IMR-90 (cell line): ENCODE measurements around the gene ZRSR2.

Experiments
- BHLHE40 ChIP-seq: fragments of 150-350 bp; IDR thresholded peaks from 2 replicates; pipeline ENCODE4 v1.6.1; 2016; ENCODE audit warnings: mild to moderate bottlenecking, low read depth, low read length
- CEBPB ChIP-seq: IDR thresholded peaks from 2 replicates; pipeline ENCODE4 v1.6.1; 2012; ENCODE audit warnings: low read depth, low read length, improper control_type of control experiment
- MAFK ChIP-seq: IDR thresholded peaks from 2 replicates; pipeline ENCODE4 v1.6.1; 2012; ENCODE audit warnings: low read depth, low read length, improper control_type of control experiment
- MXI1 ChIP-seq: IDR thresholded peaks from 2 replicates; pipeline ENCODE4 v1.6.1; 2012; ENCODE audit warnings: low read depth, mild to moderate bottlenecking, low read length, moderate library complexity, borderline replicate concordance
- POLR2A ChIP-seq: IDR thresholded peaks from 2 replicates; pipeline ENCODE4 v1.6.1; 2012; ENCODE audit warnings: mild to moderate bottlenecking, low read depth, low read length
- SMC3 ChIP-seq: fragments of 150-350 bp; IDR thresholded peaks from 2 replicates; pipeline ENCODE4 v1.6.1; 2016; ENCODE audit warnings: low read depth, mild to moderate bottlenecking, antibody characterized with exemption, low read length, moderate library complexity
- TF ChIP-seq, protein P1 (sequence below): conservative IDR thresholded peaks from 2 replicates; pipeline ENCODE4 v1.5.1; 2012; ENCODE audit warnings: mild to moderate bottlenecking, low read depth, low read length, improper control_type of control experiment

DNA sequence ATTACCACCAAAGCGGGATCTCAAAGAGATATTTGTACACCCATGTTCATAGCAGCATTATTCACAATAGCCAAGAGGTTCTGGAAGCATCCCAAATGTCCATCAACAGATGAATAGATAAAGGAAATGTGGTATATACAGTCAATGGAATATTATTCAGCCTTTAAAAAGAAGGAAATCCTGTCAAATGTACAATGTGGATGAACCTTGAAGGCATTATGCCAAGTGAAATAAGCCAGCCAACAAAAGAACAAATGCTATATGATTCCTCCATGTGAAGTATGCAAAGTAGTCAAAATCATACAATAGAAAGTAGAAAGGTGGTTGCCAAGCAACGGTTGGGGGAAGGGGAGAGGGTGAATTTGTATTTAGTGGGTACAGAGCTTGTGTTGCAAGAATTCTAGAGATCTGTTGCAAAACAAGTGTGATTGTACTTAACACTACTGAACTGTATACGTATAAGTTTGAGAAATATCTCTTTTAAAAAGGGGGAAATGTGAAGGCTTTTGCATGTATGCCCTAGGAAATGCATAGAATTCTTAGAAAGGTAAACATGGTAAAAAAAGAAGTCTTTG lies 5.0 kb upstream of the ZRSR2 start:
- TF ChIP-seq, protein P1, sequence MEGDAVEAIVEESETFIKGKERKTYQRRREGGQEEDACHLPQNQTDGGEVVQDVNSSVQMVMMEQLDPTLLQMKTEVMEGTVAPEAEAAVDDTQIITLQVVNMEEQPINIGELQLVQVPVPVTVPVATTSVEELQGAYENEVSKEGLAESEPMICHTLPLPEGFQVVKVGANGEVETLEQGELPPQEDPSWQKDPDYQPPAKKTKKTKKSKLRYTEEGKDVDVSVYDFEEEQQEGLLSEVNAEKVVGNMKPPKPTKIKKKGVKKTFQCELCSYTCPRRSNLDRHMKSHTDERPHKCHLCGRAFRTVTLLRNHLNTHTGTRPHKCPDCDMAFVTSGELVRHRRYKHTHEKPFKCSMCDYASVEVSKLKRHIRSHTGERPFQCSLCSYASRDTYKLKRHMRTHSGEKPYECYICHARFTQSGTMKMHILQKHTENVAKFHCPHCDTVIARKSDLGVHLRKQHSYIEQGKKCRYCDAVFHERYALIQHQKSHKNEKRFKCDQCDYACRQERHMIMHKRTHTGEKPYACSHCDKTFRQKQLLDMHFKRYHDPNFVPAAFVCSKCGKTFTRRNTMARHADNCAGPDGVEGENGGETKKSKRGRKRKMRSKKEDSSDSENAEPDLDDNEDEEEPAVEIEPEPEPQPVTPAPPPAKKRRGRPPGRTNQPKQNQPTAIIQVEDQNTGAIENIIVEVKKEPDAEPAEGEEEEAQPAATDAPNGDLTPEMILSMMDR, result no peak
- TF ChIP-seq MAFK (no peak), MXI1 (no peak), SMC3 (no peak), POLR2A (no peak), BHLHE40 (no peak), CEBPB (no peak)
